H1 (cell line): ENCODE data around the gene GALNT12.
A peak's percentile ranks its signal among the peaks of the same experiment; 100 is the strongest.

Experiments used
- CTCF ChIP-seq, 3 experiments: IDR thresholded peaks; 1 replicate in 2 of 3; 2 replicates in 1 of 3; pipeline versions ENCODE4 v1.5.1 to v1.6.1; 2011; ENCODE audit warnings: low read length in 3 of 3, mild to moderate bottlenecking in 3 of 3, inconsistent platforms in 2 of 3, low read depth in 1 of 3, moderate library complexity in 1 of 3; ENCODE audit not compliant: insufficient read depth in 1 of 3; ENCODE audit errors: control extremely low read depth in 1 of 3
- RFX5 ChIP-seq: IDR thresholded peaks from 2 replicates; pipeline ENCODE4 v1.6.1; 2011; ENCODE audit warnings: low read depth, low read length, improper control_type of control experiment, borderline replicate concordance

GRCh38 chr9:98807070-98807813, at the start of gene GALNT12:
- peak in 1 of 3 experiments; percentile 15; a peak in 1 of 4 replicates for TF ChIP-seq CTCF (IDR thresholded peaks at IDR 0.05; ENCODE audit: control extremely low read depth in 1 of 3, insufficient read depth in 1 of 3, low read depth in 1 of 3, low read length in 3 of 3)
- TF ChIP-seq RFX5, result no peak
